ENCODE measurements around the gene TNFSF9. TPM values are rescaled to one million over a fixed set of nuclear protein-coding genes. Genes with fewer than 3 reads are reported as not detected.

The TNFSF9 gene
- total RNA-seq, 1 donor from 2014 or later: 7.4 TPM

- Histone ChIP-seq H3K4me3 (no peak overlapping the region), H3K36me3 (no peaks in the 10 kb centered on the region), H3K9me3 (no peaks in the 10 kb centered on the region), H3K4me1 (peaks cover 26% of the 10 kb centered on the region), H3K27me3 (no peaks in the 10 kb centered on the region), H3K27ac (no peak overlapping the region)
- no peak for ATAC-seq
- DNase-seq: no peak
- TF ChIP-seq CTCF (IDR thresholded peaks at IDR 0.05): no peak
- intact Hi-C loops (cut with DNase I): no loop called here
Measured at GRCh38 chr19:6529351-6529750, 1.5 kb upstream of the TNFSF9 start.

GRCh38 chr19:6529937-6530385 lies 865 bp upstream of the TNFSF9 start:
- Histone ChIP-seq H3K27me3 (no peaks in the 10 kb centered on the region), H3K27ac (peak overlapping the region; percentile 85), H3K4me1 (peaks cover 26% of the 10 kb centered on the region), H3K36me3 (no peaks in the 10 kb centered on the region), H3K4me3 (peak overlapping the region; percentile 78), H3K9me3 (no peaks in the 10 kb centered on the region)
- TF ChIP-seq CTCF (IDR thresholded peaks at IDR 0.05): no peak
- intact Hi-C loops (cut with DNase I): no loop called here
- DNase-seq (no peak), ATAC-seq (no peak)

DNA sequence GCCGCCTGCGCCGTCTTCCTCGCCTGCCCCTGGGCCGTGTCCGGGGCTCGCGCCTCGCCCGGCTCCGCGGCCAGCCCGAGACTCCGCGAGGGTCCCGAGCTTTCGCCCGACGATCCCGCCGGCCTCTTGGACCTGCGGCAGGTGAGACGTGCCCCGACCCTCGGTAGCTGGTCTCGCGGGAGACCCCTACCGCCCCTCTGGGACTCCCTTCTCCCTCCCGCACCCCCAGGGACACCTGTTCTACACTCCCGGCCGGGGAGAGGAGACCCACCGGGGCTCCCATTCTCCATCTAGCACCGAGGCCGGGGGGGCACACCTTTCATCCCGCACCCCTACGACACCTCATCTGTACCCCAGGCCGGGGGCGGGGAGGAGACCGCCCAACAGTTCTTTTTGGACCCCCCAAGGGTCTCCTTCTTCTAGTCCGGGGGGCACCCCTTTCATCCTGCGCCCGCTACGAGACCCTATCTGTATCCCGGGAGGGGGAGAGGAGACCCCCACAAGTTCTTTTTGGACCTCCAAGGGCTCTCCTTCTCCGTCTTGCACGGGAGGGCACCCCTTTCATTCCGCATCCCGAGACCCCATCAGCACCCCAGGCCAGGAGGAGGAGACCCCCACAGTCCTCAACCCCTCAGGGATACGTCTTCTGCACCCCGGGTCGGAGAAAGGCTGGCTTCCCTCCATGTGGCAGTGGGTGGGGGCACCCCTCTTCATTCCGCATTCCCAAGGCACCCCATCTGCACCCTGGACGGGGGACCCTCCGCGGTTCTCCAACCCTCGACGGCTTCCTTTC lies 533 bp downstream of the TNFSF9 start:
- Histone ChIP-seq H3K27ac (peak overlapping the region; percentile 85), H3K4me3 (peak overlapping the region; percentile 78), H3K9me3 (no peaks in the 10 kb centered on the region), H3K36me3 (no peaks in the 10 kb centered on the region), H3K4me1 (peaks cover 26% of the 10 kb centered on the region), H3K27me3 (no peaks in the 10 kb centered on the region)
- DNase-seq (no peak), ATAC-seq (peak; percentile 0)
- TF ChIP-seq CTCF (IDR thresholded peaks at IDR 0.05): no peak
- intact Hi-C loops (cut with DNase I): no loop called here

DNA sequence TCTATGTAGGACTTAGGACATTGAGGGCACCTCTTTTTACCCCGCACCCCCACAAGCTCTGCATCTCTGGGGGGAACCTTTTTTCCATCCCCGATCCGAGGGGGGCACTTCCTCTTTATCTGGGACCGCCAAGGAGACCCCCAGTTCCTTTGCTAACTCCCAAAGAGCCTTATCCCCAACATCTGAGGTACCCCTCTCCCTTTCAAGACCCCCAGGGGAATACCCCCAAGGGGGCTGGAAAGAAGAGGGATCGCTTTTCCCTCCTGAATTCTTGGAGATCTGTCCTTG lies 1.1 kb downstream of the TNFSF9 start:
- ATAC-seq: no peak
- Histone ChIP-seq H3K27me3 (no peaks in the 10 kb centered on the region), H3K36me3 (no peaks in the 10 kb centered on the region), H3K4me3 (peak overlapping the region; percentile 78), H3K27ac (no peak overlapping the region), H3K9me3 (no peaks in the 10 kb centered on the region), H3K4me1 (peaks cover 26% of the 10 kb centered on the region)
- no peak for TF ChIP-seq CTCF (IDR thresholded peaks at IDR 0.05)
- no peak for DNase-seq
- intact Hi-C loops (cut with DNase I): no loop called here

GRCh38 chr19:6532244-6532999 lies 1.6 kb downstream of the TNFSF9 start:
- no peaks in the 10 kb centered on the region for H3K9me3 ChIP-seq
- peak overlapping the region; percentile 78 for H3K4me3 ChIP-seq
- TF ChIP-seq CTCF (IDR thresholded peaks at IDR 0.05): no peak
- DNase-seq: no peak
- H3K27ac ChIP-seq: no peak overlapping the region
- intact Hi-C loops (cut with DNase I): no loop called here
- peak; percentile 4 for ATAC-seq
- no peaks in the 10 kb centered on the region for H3K36me3 ChIP-seq
- no peaks in the 10 kb centered on the region for H3K27me3 ChIP-seq
- H3K4me1 ChIP-seq: peaks cover 26% of the 10 kb centered on the region

Measured in upper lobe of right lung (tissue), 1 donor.